CD4-positive, alpha-beta T cell treated with Interleukin-17A for 1 hour (primary cell): Measurements from ENCODE around the gene ISY1.
A peak's percentile ranks its signal among the peaks of the same experiment; 100 is the strongest.
"Not testable (repeated sequence)": the region's sequence is repeated elsewhere in the genome, so short reads cannot be mapped to it uniquely, and the experiment has no call there.

Experiments
- DNase-seq: peaks from one replicate; pipeline ENCODE4 v3.0.0-alpha.2; 2020

The ISY1 gene

GRCh38 chr3:129119365-129120100, 41.3 kb downstream of the ISY1 start:
- DNase-seq: peak; percentile 32

- peak; percentile 87 for DNase-seq
Measured at GRCh38 chr3:129118745-129119144, 42.1 kb downstream of the ISY1 start.

GRCh38 chr3:129117134-129117533, 43.7 kb downstream of the ISY1 start:
- no peak for DNase-seq

- DNase-seq: no peak
Measured at GRCh38 chr3:129116482-129116946, 44.3 kb downstream of the ISY1 start.

GRCh38 chr3:129114455-129114854, 46.4 kb downstream of the ISY1 start:
- no peak for DNase-seq

- no peak for DNase-seq
Measured at GRCh38 chr3:129112308-129113052, 48.4 kb downstream of the ISY1 start.

GRCh38 chr3:129111076-129111780, 49.6 kb downstream of the ISY1 start:
- not testable (repeated sequence) for DNase-seq

- DNase-seq: no peak
Measured at GRCh38 chr3:129107793-129108192, 53.1 kb downstream of the ISY1 start.

- no peak for DNase-seq
Measured at GRCh38 chr3:129106866-129107565, 53.8 kb downstream of the ISY1 start.

- no peak for DNase-seq
Measured at GRCh38 chr3:129106320-129106719, 54.5 kb downstream of the ISY1 start.

- no peak for DNase-seq
Measured at GRCh38 chr3:129105862-129106261, 55.0 kb downstream of the ISY1 start.

GRCh38 chr3:129104498-129105079, 56.3 kb downstream of the ISY1 start:
- no peak for DNase-seq

- no peak for DNase-seq
Measured at GRCh38 chr3:129104051-129104450, 56.8 kb downstream of the ISY1 start.

- no peak for DNase-seq
Measured at GRCh38 chr3:129103296-129103695, 57.6 kb downstream of the ISY1 start.

GRCh38 chr3:129101370-129102138, 59.3 kb downstream of the ISY1 start:
- no peak for DNase-seq

GRCh38 chr3:129100274-129100673, 60.6 kb downstream of the ISY1 start:
- no peak for DNase-seq

- no peak for DNase-seq
Measured at GRCh38 chr3:129095285-129095684, 65.6 kb downstream of the ISY1 start.

- not testable (repeated sequence) for DNase-seq
Measured at GRCh38 chr3:129088312-129088711, 72.6 kb downstream of the ISY1 start.

- not testable (repeated sequence) for DNase-seq
Measured at GRCh38 chr3:129087904-129088303, 73.0 kb downstream of the ISY1 start.

GRCh38 chr3:129087138-129087702, 73.6 kb downstream of the ISY1 start:
- no peak for DNase-seq

- no peak for DNase-seq
Measured at GRCh38 chr3:129085818-129086217, 75.0 kb downstream of the ISY1 start.
